ENCODE data around the gene GPRIN3. TPM values are rescaled to one million over a fixed set of nuclear protein-coding genes. Genes with fewer than 3 reads are reported as not detected.

Gene GPRIN3
- total RNA-seq, 1 donor from 2014 or later: 2.1 TPM

GRCh38 chr4:89193843-89194242 lies 113.8 kb downstream of the GPRIN3 start:
- TF ChIP-seq CTCF (IDR thresholded peaks at IDR 0.05): no peak
- H3K27ac ChIP-seq: no peak overlapping the region
- H3K36me3 ChIP-seq: no peaks in the 10 kb centered on the region
- H3K9me3 ChIP-seq: no peaks in the 10 kb centered on the region
- DNase-seq (ENCODE audit: low spot score in 2 of 2): no peak
- intact Hi-C loops (cut with DNase I): no loop called here
- no peaks in the 10 kb centered on the region for H3K4me1 ChIP-seq
- H3K27me3 ChIP-seq: no peaks in the 10 kb centered on the region
- H3K4me3 ChIP-seq: no peak overlapping the region

Other genes with a start within 250 kb of the GPRIN3 start
- gene TIGD2, start 196.3 kb downstream of the GPRIN3 start, total RNA-seq: 0.21 TPM

Measured in ascending aorta (tissue), 2 donors.